PC-3 (cell line): Measurements from ENCODE around the gene MOCS1. TPM values are rescaled to one million over a fixed set of nuclear protein-coding genes. Genes with fewer than 3 reads are reported as not detected.

Source experiments
- ATAC-seq: fragments of 200-7000 bp; cut with Tn5 transposase; 2 replicates; pipeline ENCODE4 v1.9.1; 2020; ENCODE audit warnings: mild to moderate bottlenecking, moderate library complexity
- BruUV-seq: library from RNA; stranded (reverse); fragments of 400-500 nt; replicated peaks from 2 replicates; lab custom pipeline; 2021; lab: Mats Ljungman, UMichigan
- CTCF ChIA-PET: fragments of 300-600 bp; sonication (Branson Sonifier 250); formaldehyde crosslinking; loops from one replicate; lab custom pipeline; 2022; ENCODE audit warnings: antibody characterized with exemption; lab: Charles Lee
- POLR2A ChIA-PET: fragments of 300-600 bp; sonication (Branson Sonifier 250); formaldehyde crosslinking; loops from one replicate; lab custom pipeline; 2022; ENCODE audit warnings: antibody characterized with exemption; ENCODE audit not compliant: unreplicated experiment; lab: Charles Lee
- DNase-seq: peaks from one replicate; pipeline ENCODE4 v3.0.0-alpha.2; 2015
- H2AFZ ChIP-seq: fragments of 300-600 bp; sonication (generic); 2 replicates; pipeline ENCODE4 v1.6.0; 2016; ENCODE audit warnings: antibody characterized with exemption, low read length
- H3F3A ChIP-seq: fragments of 300-600 bp; sonication (generic); one replicate; pipeline ENCODE4 v1.6.0; 2017; ENCODE audit warnings: antibody characterized with exemption, low read length, control low read depth, mild to moderate bottlenecking; ENCODE audit not compliant: unreplicated experiment
- H3K27ac ChIP-seq: fragments of 300-600 bp; sonication (generic); 2 replicates; pipeline ENCODE4 v1.5.1; 2016; ENCODE audit warnings: mild to moderate bottlenecking, low read length
- H3K27me3 ChIP-seq: fragments of 300-600 bp; sonication (generic); 2 replicates; pipeline ENCODE4 v1.6.1; 2016; ENCODE audit warnings: low read length, mixed read lengths
- H3K36me3 ChIP-seq: fragments of 300-600 bp; sonication (generic); 2 replicates; pipeline ENCODE4 v1.6.1; 2016; ENCODE audit warnings: low read depth, mixed run types, low read length, mixed read lengths
- H3K4me1 ChIP-seq: fragments of 300-600 bp; sonication (generic); 2 replicates; pipeline ENCODE4 v1.5.1; 2016; ENCODE audit warnings: low read length; ENCODE audit not compliant: insufficient read depth
- H3K4me2 ChIP-seq: fragments of 300-600 bp; sonication (generic); 2 replicates; pipeline ENCODE4 v1.6.0; 2016; ENCODE audit warnings: low read length
- H3K4me3 ChIP-seq: fragments of 300-600 bp; sonication (generic); 2 replicates; pipeline ENCODE4 v1.5.1; 2016; ENCODE audit warnings: mild to moderate bottlenecking, low read length, mixed read lengths
- H3K79me2 ChIP-seq: fragments of 300-600 bp; sonication (generic); 2 replicates; pipeline ENCODE4 v1.6.1; 2017; ENCODE audit warnings: low read length, mixed read lengths
- H3K9ac ChIP-seq: fragments of 300-600 bp; sonication (generic); 2 replicates; pipeline ENCODE4 v1.6.0; 2016; ENCODE audit warnings: mild to moderate bottlenecking, low read length
- H3K9me2 ChIP-seq: fragments of 300-600 bp; sonication (generic); replicated peaks from 2 replicates; pipeline ENCODE4 v1.6.1; 2016; ENCODE audit warnings: mixed run types, low read length, mixed read lengths
- H3K9me3 ChIP-seq: fragments of 300-600 bp; sonication (generic); 2 replicates; pipeline ENCODE4 v1.6.1; 2016; ENCODE audit warnings: low read length, mixed read lengths
- H4K20me1 ChIP-seq: fragments of 300-600 bp; sonication (generic); 2 replicates; pipeline ENCODE4 v1.6.1; 2016; ENCODE audit warnings: low read length, mixed read lengths
- CTCF ChIP-seq: fragments of 300-600 bp; sonication (generic); conservative IDR thresholded peaks from 2 replicates; pipeline ENCODE4 v1.5.1; 2017; ENCODE audit warnings: antibody characterized with exemption, low read depth, mild to moderate bottlenecking, low read length
- EZH2 ChIP-seq: fragments of 300-600 bp; sonication (generic); IDR thresholded peaks from one replicate; pipeline ENCODE4 v1.6.1; 2017; ENCODE audit warnings: antibody characterized with exemption, mild to moderate bottlenecking, low read length; ENCODE audit not compliant: unreplicated experiment
- EZH2phosphoT487 ChIP-seq: fragments of 300-600 bp; sonication (generic); IDR thresholded peaks from 2 replicates; pipeline ENCODE4 v1.6.1; 2018; ENCODE audit warnings: mild to moderate bottlenecking, antibody characterized with exemption, low read length, borderline replicate concordance
- intact Hi-C: fragments of 100-400 bp; cut with micrococcal nuclease; formaldehyde crosslinking; loops from 2 replicates; pipeline ENCODE4 v1.9.0; 2023
- total RNA-seq: library from RNA; depleted of rRNA; stranded (reverse); fragments of >200 nt; gene quantifications from 2 replicates; pipeline ENCODE4 v1.2.3, GENCODE V29; 2014

The MOCS1 gene
- total RNA-seq, 1 experiment from 2014 or later = 6.0 TPM

GRCh38 chr6:39889229-39889628 is 45.0 kb downstream of the MOCS1 start:
- TF ChIP-seq CTCF (no peak), EZH2 (no peak), EZH2phosphoT487 (no peak)
- H3F3A ChIP-seq = no peaks in the 10 kb centered on the region
- intact Hi-C loops = no loop called here
- H3K9me2 ChIP-seq = no peaks in the 10 kb centered on the region
- H3K27me3 ChIP-seq = no peaks in the 10 kb centered on the region
- ATAC-seq (no peak), DNase-seq (no peak)
- H3K9ac ChIP-seq = no peak overlapping the region
- H3K9me3 ChIP-seq = no peaks in the 10 kb centered on the region
- H3K27ac ChIP-seq = no peak overlapping the region
- no TSS peak for BruUV-seq
- H4K20me1 ChIP-seq = no peaks in the 10 kb centered on the region
- CTCF ChIA-PET = no interaction called here
- no peaks in the 10 kb centered on the region for H3K36me3 ChIP-seq
- no peak overlapping the region for H3K4me3 ChIP-seq
- no peaks in the 10 kb centered on the region for H3K79me2 ChIP-seq
- no peak overlapping the region for H3K4me2 ChIP-seq
- H3K4me1 ChIP-seq = no peaks in the 10 kb centered on the region
- POLR2A ChIA-PET = no interaction called here
- no peak overlapping the region for H2AFZ ChIP-seq

- Histone ChIP-seq H3K27ac (no peak overlapping the region), H2AFZ (no peak overlapping the region), H3K36me3 (no peaks in the 10 kb centered on the region), H3K9me2 (no peaks in the 10 kb centered on the region), H3K79me2 (no peaks in the 10 kb centered on the region), H3K4me2 (no peak overlapping the region), H3K9ac (no peak overlapping the region), H3K27me3 (no peaks in the 10 kb centered on the region), H3K4me3 (no peak overlapping the region), H3K4me1 (no peaks in the 10 kb centered on the region), H3F3A (no peaks in the 10 kb centered on the region), H3K9me3 (no peaks in the 10 kb centered on the region), H4K20me1 (no peaks in the 10 kb centered on the region)
- TF ChIP-seq EZH2phosphoT487 = no peak
- TF ChIP-seq EZH2 = no peak
- TF ChIP-seq CTCF = no peak
- POLR2A ChIA-PET = no interaction called here
- CTCF ChIA-PET = no interaction called here
- ATAC-seq (peak; percentile 31; the same call in 1 of the 2 replicates), DNase-seq (peak; percentile 7)
- BruUV-seq = no TSS peak
- intact Hi-C loops = no loop called here
These were observed 46.4 kb downstream of the MOCS1 start for GRCh38 chr6:39887692-39888450.

GRCh38 chr6:39886871-39887270 is 47.4 kb downstream of the MOCS1 start:
- ChIA-PET POLR2A (no interaction called here), CTCF (no interaction called here)
- H3K4me2 ChIP-seq = no peak overlapping the region
- H2AFZ ChIP-seq = no peak overlapping the region
- no peaks in the 10 kb centered on the region for H3K27me3 ChIP-seq
- TF ChIP-seq EZH2phosphoT487 = no peak
- no peak for TF ChIP-seq EZH2
- no peak for TF ChIP-seq CTCF
- H3K79me2 ChIP-seq = no peaks in the 10 kb centered on the region
- H3K9me2 ChIP-seq = no peaks in the 10 kb centered on the region
- H3K27ac ChIP-seq = no peak overlapping the region
- intact Hi-C loops = no loop called here
- H4K20me1 ChIP-seq = no peaks in the 10 kb centered on the region
- BruUV-seq = no TSS peak
- H3K4me3 ChIP-seq = no peak overlapping the region
- DNase-seq (no peak), ATAC-seq (no peak)
- no peaks in the 10 kb centered on the region for H3K4me1 ChIP-seq
- H3F3A ChIP-seq = no peaks in the 10 kb centered on the region
- H3K36me3 ChIP-seq = no peaks in the 10 kb centered on the region
- H3K9ac ChIP-seq = no peak overlapping the region
- no peaks in the 10 kb centered on the region for H3K9me3 ChIP-seq
